ENCODE data around the gene RHBDD1. TPM values are rescaled to one million over a fixed set of nuclear protein-coding genes. Genes with fewer than 3 reads are reported as not detected.
"Not testable (repeated sequence)": the region's sequence is repeated elsewhere in the genome, so short reads cannot be mapped to it uniquely, and the experiment has no call there.

RHBDD1 gene
- total RNA-seq, 4 donors from 2014 or later, result 19.5 to 91.5 (median 47.3) TPM

DNA sequence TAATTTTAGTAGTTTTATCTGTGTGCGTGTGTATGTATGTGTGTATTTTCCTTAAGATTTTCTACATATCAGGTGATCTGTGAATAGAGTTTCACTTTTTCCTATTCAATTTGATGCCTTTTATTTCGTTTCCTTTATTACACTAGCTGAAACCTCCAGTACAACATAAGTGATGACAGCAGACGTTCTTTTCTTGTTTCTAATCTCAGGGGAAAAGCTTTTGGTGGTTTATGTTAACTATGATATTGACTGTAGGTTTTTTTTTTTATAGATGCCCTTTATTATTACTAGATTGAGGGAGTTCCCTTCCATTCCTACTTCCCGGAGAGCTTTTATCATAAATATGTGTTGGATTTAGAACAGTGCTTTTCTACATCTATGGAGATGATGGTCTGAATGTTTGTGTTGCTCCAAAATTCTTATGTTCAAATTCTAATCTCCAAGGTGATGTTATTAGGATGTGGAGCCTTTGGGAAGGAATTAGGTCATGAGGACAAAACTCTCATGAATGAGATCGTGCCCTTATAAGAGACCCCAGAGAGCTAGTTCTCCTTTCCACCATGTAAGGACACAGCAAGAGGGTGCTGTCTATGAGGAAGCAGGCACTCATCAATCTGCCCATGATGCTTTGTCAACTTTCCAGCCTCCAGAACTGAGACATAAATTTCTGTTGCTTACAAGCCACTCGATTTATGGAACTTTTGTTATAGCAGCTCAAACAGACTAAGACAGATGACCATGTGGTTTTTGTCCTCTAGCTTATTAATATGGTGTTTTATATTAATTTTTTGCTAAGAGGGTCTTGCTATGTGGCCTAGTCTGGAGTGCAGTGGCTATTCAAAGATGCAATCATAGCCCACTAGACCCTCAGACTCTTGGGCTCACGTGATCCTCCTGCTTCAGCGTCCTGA, 5.9 kb upstream of the RHBDD1 start:
- no peaks in the 10 kb centered on the region for H3K27me3 ChIP-seq
- no peaks in the 10 kb centered on the region for H3K9me3 ChIP-seq
- intact Hi-C loops (cut with DNase I; ENCODE audit: low total_unique reads), result no loop called here
- no peak overlapping the region for H3K4me3 ChIP-seq
- H3K4me1 ChIP-seq, result peaks cover 0 to 2% of the 10 kb centered on the region in 2 donors
- no peaks in the 10 kb centered on the region for H3K36me3 ChIP-seq
- H3K27ac ChIP-seq, result no peak overlapping the region
- no peak for DNase-seq
- TF ChIP-seq, protein P1, sequence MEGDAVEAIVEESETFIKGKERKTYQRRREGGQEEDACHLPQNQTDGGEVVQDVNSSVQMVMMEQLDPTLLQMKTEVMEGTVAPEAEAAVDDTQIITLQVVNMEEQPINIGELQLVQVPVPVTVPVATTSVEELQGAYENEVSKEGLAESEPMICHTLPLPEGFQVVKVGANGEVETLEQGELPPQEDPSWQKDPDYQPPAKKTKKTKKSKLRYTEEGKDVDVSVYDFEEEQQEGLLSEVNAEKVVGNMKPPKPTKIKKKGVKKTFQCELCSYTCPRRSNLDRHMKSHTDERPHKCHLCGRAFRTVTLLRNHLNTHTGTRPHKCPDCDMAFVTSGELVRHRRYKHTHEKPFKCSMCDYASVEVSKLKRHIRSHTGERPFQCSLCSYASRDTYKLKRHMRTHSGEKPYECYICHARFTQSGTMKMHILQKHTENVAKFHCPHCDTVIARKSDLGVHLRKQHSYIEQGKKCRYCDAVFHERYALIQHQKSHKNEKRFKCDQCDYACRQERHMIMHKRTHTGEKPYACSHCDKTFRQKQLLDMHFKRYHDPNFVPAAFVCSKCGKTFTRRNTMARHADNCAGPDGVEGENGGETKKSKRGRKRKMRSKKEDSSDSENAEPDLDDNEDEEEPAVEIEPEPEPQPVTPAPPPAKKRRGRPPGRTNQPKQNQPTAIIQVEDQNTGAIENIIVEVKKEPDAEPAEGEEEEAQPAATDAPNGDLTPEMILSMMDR (IDR thresholded peaks at IDR 0.05), result no peak
- no peak for TF ChIP-seq POLR2A (IDR thresholded peaks at IDR 0.05)

DNA sequence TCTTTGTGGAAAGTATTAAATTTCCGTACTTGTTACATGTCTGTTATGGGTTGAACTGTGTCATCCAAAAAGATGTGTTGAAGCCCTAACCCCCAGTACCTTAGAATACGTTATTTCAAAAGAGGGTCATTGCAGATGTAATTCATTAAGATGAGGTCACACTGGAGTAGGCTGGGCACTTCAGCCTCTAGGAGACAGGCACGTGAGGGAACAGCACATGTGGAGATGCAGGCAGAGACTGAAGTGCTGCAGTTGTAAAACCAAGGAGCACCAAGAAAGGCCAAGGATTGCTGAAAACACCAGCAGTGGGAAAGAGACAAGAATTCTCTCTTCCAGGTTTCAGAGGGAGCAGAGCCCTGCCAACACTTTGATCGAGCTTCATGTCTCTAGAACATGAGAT, 4.6 kb upstream of the RHBDD1 start:
- H3K4me1 ChIP-seq, result peaks cover 0 to 6% of the 10 kb centered on the region in 2 donors
- TF ChIP-seq POLR2A (IDR thresholded peaks at IDR 0.05), result no peak
- TF ChIP-seq, protein P1 (IDR thresholded peaks at IDR 0.05), result no peak
- H3K4me3 ChIP-seq, result no peak overlapping the region
- H3K36me3 ChIP-seq, result no peaks in the 10 kb centered on the region
- intact Hi-C loops (cut with DNase I; ENCODE audit: low total_unique reads), result no loop called here
- no peaks in the 10 kb centered on the region for H3K9me3 ChIP-seq
- H3K27ac ChIP-seq, result no peak overlapping the region
- no peak for DNase-seq
- no peaks in the 10 kb centered on the region for H3K27me3 ChIP-seq

DNA sequence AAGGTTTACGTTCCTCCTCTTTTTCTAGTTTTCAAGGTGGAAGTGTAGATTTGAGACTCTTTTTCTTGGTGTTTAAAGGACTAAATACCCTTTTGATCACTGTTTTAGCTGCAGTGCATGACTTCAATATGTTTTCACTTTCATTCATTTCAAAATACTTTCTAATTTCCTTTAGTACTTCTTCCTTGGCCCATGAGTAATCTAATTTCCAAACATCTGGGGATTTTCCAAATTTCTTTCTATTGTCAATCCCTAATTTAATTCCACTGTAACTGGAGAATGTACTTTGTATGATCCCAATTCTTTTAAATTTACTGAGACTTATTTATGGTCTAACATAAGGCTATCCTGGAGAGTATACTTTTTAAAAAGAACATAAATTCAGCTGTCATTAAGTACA, 3.8 kb upstream of the RHBDD1 start:
- Histone ChIP-seq H3K4me3 (no peak overlapping the region), H3K27me3 (no peaks in the 10 kb centered on the region), H3K4me1 (peaks cover 5 to 6% of the 10 kb centered on the region in 2 donors), H3K27ac (no peak overlapping the region), H3K9me3 (no peaks in the 10 kb centered on the region), H3K36me3 (no peaks in the 10 kb centered on the region)
- TF ChIP-seq, protein P1 (IDR thresholded peaks at IDR 0.05), result no peak
- TF ChIP-seq POLR2A (IDR thresholded peaks at IDR 0.05), result no peak
- DNase-seq, result no peak
- intact Hi-C loops (cut with DNase I; ENCODE audit: low total_unique reads), result no loop called here

DNA sequence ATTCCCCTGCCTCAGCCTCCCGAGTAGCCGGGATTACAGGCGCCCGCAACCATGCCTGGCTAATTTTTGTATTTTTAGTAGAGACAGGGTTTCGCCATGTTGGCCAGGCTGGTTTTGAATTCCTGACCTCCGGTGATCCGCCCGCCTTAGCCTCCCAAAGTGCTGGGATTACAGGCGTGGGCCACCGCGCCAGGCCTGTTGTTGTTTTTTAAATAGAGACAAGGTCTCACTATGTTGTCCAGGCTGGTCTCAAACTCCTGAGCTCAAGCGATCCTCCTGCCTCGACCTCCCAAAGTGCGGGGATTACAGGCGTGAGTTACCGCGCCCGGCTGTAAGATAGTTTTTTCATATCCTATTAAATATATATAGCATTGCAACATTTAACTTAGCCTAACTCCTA, 974 bp upstream of the RHBDD1 start:
- H3K4me1 ChIP-seq; H3K27me3 ChIP-seq; DNase-seq; intact Hi-C loops (cut with DNase I; ENCODE audit: low total_unique reads); H3K9me3 ChIP-seq; H3K36me3 ChIP-seq: not testable (repeated sequence)
- Histone ChIP-seq H3K27ac (peak overlapping the region in 1 of 2 donors; percentile 93), H3K4me3 (peak overlapping the region in 1 of 2 donors; percentile 92)

DNA sequence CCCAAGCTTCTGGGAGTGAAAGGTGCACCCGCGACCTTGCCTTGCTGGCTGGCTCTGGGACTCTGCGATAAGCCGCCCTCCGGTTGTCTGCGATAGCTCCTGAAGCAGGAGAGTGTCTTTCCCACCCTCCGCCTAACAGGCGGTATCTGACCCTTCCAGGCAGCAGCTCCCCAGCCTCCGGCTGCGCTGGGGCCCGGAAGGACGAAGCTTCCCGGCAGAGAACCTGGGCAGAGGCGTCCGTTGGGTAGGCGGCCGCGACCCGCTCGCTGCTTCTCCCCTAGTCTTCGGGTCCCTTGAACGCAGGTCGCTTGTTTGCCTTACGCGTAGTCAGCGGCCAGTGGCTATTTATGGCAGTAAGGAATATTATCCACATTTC, 446 bp upstream of the RHBDD1 start:
- Histone ChIP-seq H3K36me3 (no peaks in the 10 kb centered on the region), H3K4me1 (peaks cover 6 to 7% of the 10 kb centered on the region in 2 donors), H3K4me3 (peak overlapping the region; percentile 77 to 92), H3K27me3 (no peaks in the 10 kb centered on the region), H3K9me3 (no peaks in the 10 kb centered on the region), H3K27ac (peak overlapping the region; percentile 93 to 99)
- TF ChIP-seq POLR2A (IDR thresholded peaks at IDR 0.05), result no peak
- TF ChIP-seq, protein P1 (IDR thresholded peaks at IDR 0.05), result no peak
- intact Hi-C loops (cut with DNase I; ENCODE audit: low total_unique reads), result no loop called here
- DNase-seq, result no peak

All from uterus (tissue), 4 donors.